ENCODE data around the gene SF1.

Gene SF1

DNA sequence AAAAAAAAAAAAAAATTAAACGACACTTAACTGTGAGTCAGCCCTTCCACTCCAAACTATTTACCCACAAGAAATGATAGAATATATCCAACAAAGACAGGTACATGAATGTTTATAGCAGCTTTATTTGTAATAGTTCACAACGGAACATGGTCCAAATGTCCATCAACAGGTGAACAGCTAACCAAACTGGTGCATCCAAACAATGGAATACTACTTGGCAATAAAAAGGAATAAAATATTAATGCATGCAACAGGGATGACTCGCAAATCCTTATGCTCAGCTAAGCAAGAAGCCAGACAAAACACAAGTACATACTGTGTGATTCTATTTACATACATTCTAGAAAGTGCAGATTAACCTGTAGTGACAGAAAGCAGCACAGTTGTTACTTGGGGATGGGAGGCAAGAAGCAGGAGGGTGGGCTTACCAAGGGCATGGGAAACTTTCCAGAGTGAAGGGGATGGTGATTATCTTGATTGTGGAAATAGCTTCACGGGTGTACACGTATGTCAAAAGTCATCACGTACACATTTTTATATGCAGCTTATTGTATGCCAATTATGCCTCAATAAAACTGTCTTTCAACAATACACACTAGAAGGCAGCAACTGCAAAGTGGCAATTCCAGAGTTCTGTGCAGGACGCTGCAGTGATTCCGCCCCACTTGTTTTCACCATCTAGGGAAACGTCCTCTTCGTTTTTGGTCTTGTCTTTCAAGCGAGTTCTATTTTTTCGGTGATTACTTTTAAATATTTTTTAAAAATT, 6.7 kb upstream of the SF1 start:
- DNase-seq: no peak

DNA sequence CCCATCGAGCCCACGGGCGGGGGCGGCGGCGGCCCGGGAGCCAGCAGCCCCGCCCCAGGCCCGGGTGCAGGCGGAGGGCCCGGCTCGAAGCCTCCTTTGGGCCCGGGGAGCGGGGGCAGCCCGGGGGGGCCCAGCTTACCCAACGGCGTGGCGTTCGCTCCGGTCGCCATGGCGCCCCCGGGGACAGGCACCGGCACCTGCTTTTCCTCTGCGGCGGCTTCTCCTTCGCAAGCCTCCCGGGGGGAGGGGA, 194 bp downstream of the SF1 start:
- DNase-seq: no peak

DNA sequence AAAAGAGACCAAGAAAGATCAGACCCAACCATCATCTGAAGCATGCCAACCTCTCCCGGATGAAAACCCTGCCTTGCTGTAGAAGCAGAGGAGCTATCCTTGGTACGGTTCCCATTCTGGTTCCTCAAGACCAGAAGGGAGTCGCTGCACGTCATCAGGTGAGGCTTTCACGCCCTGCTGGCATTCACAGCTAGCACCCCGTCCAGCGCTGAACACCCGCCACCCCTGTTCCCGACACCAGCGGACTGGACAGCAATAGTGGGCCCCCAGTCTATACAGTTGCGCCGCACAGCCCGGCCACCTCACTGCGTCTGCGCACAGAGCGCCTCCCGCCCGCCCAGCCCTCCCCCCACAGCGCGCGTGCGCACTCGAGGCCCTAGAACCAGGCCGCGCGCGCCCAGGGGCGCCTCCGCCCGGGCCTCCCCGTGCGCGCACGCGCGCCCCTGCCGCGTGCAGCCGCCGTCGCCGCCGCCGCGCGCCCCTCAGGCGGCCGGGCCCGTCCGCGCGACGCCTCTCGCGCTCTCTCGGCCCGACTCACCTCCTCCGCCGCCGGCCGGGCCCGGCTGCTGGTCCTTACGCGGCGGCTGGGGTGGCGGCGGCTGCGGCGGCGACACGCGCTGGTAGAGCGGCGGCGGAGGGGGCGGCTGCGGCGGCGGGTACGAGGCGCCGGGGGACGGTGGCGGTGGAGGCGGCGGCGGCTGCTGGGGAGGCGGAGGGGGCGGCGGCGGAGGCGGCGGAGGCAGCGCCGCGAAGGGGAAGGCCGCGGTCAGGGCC, 706 bp downstream of the SF1 start:
- DNase-seq: peak; percentile 72 to 81

DNA sequence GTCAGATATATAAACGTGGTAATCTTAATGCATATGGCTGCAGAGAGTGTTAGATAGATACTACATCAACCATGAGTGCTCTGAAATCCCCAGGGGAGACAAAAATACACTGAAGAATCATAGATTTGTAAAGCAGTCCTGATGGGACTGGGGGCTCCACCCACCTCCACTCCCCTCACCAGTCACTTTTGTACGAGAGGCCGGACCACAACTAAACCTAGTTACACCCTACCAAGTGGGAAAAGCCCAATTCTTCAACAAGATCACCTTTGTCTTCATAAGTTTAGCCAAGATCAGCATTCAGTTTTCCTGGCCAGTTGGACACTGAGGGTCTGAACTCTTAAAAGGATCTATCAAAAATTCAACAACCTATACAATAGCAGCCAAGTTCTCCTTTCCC, 1.5 kb downstream of the SF1 start:
- DNase-seq: no peak

DNA sequence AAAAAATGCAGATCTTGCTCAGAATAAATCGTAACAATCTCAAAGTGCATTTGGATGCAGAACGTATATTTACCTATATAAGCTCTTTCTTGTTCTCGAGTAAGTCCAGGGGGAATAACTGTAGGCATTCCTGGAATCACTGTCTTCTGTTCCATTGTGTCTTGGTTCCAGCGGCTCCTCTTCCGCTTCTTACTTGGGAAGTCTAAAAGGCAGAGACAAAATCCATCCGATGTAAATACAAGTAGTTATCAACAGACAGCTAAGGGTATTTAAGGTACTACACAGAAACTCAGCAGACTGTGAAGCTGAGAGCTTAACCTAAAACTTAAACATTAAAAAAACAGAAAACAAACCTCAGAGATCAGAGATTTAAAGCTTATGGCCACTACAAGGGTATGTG, 1.9 kb downstream of the SF1 start:
- DNase-seq: no peak

DNA sequence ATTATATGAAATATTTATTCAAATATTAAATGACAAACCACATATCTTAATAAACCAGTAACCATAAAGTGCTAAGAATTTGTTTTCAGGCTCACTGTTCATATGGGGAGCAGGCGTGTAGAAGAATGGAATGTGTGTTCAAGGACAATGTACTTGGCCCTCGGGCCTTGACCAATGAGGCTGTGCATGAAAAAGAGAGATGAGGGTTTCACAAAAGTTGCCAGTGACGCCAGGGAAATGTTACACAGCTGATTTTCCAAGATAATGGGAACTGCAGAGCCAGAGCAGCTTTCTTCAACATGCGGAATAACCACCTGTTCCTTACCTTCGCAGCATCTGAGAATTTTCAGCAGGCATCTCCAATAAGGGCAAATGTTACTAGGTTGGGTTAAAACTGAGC, 4.2 kb downstream of the SF1 start:
- DNase-seq: no peak

DNA sequence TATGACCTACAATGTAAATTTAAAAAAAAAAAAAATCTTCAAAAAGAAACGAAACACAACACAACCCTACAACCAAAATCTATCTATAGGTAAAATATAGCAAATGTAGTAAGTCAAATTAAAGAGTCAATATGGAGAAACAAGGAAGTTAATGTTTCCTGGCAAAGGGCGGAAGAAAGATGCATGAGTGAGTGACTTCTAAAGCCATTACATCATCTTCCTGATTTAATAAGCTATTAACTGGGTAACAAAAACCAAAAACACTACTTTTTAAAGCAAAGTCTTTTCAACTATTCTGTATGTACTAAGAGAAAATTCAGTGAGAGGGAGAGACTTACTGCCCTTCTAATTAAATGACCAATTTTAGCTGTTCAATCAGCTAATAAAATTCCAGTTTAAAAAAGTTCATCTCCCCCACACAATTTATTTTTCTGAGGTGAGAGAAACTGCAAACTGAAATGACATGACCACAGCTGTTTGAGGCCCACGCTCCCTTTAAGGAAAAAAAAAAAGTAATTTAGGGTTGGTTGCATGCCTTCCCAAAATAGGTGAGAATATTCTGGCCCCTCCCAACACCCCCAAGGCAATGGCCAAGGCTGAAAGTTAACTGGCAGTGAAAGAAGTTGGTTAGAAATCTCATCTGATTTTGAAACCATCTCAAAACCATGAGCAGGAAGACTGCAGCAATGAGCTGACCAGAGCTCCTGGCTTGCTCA, 5.9 kb downstream of the SF1 start:
- DNase-seq: peak; percentile 52 to 61

DNA sequence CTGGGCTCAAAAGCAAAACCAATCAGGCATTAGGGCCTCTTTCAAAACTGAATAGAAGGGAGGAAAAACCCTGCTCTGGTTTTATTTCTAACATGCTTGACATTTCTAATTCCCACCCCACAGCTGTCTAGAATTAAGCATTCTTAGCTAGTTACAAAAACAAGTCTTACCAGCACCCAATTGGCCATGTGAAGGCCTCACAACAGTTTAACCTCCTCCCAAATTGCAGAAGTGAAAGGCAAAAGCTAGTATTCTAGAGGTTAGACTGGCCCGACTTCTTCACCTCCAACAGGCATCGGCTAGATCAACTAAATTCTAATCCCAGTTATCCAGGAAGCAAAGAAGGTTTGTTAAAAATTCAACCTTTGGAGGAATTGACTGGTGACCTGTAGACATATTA, 6.5 kb downstream of the SF1 start:
- DNase-seq: peak; percentile 3 to 36

DNA sequence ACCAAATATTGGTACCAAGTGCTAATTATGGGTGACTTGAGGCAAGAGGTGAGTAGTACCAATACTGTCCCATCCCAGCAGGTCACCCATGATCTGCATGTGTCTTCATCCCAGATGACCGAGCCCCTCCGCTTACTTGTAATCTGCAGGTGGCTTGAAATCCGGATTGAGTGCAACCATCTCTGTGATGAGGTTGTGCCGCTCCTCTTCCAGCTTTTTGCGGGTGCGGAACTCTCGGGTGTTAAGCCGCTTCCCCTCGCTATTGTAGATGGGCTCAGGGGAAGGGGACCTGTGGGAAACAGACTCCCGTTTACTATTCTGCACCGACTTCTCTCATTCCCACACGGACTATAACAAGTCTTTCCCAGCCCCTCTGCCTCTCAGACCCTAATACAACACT, 8.2 kb downstream of the SF1 start:
- DNase-seq: no peak

DNA sequence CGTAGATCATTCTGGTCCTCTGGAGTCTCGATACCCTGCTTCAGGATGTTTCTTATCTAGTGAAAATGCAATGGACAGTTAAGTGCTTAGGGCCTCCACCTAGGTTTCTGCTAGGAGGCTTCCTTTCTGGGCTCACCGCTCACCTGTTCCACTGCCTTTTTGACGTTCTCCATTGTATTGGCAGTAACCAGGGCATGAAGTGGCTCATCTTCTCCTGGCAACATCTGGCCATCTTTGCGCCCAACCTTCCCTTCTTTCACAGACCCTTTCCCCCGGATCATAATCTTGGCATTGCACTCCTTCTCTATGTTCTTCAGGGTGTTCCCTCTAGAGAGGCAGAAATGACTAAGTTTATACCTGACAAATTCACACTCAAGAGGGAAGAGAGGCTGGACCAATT, 9.1 kb downstream of the SF1 start:
- no peak for DNase-seq

DNA sequence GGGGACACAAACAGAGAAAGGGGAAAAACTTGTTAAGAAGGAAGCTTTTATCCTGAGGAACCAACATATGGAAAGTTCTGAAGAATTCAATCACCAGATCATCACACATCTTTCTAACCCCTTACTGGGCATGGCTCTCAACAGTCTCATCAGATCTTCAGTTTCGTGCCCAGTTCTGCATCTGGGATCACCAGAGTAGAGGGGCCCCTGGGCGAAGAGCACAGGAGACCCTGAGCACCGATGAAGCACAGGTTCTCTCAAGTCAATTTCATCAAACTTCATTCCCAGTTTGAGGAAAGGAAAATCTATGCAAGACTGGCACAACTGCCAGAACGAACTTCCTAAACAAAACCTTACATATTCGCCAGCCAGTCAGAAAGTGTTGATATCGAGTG, 10.0 kb downstream of the SF1 start:
- DNase-seq: no peak

DNA sequence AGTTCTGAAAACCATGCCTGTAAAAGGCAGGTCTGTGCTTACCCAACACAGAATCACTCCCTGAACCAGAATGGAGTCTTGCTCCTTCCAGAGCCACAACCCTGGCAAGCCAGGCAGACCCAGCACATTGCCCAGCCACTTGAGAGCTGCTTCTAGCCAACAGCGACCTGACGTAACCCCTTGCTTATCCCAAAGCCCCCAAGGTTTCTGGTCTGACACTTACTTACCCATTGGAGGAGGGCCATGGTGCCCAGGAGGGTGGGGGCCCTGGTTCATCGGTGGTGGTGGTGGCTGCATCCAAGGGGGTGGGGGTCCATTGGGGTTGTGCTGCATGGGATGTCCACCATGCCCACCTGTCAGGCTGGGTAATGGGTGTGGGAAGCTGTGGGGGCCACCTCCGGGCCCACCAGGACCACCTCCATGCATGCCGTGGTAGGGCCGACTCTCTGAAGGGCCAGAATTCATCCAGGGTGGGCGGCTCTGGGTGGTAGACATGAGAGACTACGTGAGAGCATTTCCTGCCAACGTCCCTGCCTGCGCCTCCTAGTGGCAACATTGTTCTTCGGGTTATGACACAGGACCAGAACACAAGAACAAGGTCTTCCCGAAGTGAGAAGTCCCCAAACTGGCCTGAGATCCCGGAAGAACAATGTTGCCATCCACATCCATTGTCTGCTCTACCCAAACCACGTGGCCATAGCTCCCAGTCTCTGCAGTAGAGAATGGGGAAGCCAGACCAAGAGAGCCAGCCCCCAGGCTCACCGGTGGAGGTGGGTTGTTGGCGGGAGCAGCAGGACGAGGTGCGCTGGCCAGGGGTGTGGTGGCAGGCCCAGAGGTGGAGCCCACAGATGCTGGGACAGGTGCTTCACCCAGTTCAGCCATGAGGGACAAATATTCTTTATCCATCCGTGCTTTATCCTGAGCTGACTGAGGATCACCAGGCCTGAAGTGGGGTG, 10.7 kb downstream of the SF1 start:
- peak; percentile 41 to 87 for DNase-seq

DNA sequence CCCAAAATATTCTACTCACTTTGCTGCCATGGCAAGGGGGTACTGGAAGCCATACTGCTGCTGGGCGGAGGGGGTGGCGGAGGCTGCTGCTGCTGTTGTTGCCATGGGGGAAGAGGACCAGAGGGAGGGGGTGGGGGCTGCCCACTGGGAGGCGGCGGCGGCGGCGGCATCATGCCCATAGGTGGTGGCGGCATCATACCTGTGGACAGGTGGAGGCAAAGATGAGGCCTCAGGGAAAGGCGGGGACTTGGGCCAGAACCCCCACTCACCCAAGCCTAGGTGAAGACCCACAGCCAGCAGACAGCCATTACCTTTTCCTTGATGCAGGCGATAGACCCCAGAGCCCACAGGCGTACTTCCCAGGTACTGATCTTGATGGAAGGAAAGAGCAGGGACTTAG, 11.5 kb downstream of the SF1 start:
- no peak for DNase-seq

DNA sequence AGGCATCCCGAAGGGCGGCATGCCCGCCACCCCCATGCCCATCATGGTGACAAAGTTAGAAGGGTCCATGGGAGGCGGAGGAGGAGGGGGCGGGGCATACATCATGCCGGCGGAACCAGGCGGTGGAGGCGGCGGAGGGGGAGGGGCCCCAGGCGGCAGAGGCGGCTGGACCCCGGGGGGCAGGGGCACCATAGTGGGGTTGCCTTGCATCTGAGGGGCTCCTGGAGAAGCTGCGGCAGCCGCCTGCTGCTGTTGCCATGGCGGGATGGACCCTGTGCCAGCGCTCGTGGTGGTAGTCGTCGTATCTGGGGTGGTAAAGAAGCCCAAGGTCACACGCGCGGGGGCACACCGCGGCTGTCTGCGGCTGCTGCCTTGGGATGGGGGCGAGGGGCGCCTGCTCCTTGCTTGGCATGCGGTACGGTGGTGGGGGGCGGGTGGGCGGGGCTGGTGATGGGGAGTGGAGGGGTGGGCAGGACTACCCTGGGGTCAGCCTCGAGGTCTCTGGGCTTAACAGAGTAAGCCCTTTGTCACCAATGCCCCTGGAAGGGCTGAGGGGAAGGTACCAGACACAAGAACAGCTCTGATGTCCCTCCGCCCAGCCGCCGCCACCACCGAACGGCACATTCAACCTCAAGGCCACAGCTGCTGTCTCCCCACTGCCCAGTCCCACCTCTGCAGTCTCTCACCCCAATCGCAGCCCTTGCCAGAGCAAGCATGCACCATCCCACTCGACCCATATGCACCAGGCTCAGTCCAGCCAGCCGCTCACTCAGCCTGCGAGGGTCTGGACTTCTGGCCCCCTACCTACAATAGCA, 12.3 kb downstream of the SF1 start:
- no peak for DNase-seq

DNA sequence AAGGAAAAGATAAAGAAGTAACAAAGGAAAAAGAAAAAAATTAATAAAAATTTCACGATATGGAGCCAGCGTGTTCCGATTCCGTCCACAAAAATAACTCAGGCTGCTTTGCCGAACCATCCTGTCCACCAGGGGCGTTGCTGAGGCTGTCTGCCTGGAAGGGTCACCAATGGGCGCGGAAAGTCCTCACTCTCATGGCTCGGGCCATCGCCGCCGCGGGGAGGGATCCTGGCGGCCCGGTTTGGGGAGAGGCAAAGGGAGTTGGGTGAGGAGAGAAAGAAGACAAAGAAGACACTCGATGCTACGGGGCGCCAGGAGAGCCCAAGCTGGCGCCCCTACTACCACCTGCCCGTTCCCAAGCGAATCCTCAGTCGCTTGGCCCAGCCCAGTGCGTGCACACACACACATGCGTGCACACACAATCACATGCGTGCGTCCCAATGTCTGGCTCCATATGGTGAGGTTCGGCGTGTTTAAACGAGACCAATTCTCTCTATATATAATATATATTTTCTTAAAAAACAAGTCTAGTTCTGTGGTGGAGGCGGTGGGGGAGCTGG, 13.0 kb downstream of the SF1 start:
- no peak for DNase-seq

DNA sequence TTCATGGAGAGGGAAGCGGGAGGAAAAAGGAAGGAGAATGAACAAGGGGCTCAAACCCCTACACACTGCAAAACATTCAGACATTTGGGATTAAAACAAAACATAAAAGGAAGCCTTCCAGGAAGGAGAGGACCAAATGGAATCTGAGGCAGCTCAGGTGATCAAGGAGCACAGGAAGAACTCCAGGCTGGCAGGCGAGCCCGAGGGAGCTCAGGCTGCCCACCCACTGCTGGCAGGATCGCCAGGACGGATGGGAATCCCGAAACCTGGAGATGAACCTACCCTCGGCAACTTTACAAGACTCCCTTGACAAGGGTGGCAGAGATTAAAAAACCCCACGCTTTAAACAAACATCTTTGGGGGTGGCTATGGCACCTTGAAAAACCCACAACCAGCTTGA, 13.6 kb downstream of the SF1 start:
- DNase-seq: no peak

DNA sequence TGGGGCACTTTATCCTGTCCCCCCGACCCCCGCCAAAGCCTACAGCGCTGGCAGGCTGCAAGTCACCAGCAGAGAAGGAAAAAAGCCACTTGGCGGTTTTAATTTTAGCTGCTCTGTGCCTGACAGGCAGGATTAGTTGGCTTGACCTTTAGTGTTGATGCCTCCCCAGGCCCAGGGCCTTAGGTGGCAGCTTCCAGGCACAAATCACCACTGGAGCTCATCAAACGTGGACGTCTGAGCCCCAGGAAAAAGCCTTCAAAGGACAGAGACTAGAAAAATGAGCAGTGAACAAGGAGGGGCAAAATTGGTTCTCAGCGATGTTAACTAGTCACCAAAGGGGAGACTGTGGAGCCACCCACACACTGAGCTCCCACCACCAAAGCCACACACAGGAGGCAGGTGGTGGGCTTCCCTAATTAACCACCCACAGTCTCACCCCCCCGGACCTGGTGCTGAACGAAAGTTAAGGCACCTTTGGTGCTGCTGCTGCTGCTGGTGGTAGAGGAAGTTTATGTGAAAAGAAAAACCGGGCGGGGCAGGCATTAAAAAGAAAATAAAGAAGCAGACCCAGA, 14.2 kb downstream of the SF1 start:
- no peak for DNase-seq

DNA sequence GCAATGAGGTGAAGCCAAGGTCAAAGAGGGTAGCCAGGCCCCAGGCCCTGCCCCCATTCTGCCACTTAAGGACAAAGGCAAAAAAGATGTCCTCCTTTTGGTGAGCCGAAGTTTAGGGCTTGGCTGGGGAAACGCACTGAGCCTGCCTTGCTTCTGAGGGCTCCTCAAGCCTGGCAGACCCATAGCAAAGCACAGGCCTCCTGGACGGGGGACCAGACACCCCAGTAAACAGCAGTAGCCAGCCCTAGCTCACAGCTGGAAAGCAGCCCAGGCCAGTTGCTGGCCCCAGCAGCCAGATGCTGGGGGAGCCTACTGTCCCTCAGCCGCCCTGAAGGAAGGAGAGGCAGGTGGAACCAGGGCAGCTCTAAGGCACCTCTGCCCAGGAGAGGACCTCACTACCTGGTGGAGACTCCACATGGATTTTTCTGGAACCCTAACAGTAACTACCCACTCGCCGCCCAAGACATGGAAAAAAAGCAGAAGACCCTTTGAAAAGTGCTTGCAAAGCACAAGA, 14.8 kb downstream of the SF1 start:
- DNase-seq: no peak

DNA sequence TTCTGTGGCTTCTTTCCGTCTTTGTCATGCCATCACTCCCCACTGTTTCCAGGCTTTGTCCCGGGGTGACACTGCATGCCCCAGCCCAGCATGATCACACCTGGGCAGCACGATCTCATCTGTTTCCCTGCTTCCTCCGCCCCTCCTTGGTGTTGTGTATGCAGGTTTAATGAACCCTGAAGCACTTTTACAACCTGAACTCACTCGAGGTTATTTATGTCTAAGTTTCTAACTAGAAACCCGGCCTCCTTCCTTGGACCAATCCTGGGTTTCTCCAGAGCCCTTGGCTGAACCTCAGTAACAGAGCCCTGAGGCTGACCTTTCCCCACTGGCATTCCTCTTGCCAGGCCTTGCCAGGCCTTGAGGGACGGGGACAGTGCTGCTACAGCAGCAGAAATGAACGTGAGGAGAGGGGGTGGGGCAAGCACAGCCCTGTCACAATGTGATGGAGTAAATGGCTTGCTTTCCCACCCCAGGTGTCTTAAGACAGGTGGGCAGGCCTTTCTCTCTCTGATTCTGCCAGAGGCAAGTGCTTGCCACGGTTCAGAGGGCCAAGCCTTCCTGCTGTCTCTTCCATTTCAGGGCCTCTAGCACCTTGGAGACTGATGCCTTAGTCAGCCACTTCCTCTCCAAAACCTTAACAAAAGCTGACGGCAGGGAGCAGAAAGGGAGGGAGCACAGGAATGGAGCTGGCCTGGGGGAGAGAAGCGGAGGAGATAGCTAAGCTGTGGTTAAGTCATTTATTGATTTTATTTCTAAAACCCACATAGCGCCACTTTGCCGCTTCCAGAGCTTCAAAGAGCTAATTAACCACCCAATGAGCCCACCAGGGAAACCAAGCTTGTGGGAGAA, 15.4 kb downstream of the SF1 start:
- no peak for DNase-seq

DNA sequence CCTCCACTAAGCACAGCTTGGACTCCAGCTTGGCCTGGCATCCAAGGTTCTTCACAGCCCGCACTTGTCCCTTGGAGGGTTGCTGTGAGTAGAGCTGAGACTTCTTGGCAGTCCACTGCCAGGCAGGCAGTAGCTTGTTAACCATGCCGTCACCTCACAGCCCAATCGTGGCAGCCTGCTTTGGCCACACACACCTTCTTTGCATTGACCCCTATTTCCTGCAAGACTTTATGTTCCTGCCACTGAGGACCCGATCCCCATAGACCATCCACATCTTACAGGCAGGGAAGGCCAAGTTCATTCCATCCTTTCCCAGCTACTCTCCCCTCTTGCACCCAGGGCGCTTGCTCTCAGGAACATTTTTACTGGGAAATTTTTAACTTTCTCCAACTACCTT, 16.1 kb downstream of the SF1 start:
- no peak for DNase-seq
